HEK293T (cell line): ENCODE results near the gene MOCS1.

ENCODE experiments used
- BHLHE40 ChIP-seq: fragments of 450-650 bp; IDR thresholded peaks from 2 replicates; pipeline ENCODE4 v1.6.1; 2016; ENCODE audit warnings: mild to moderate bottlenecking, moderate library complexity, borderline replicate concordance
- CTBP1 ChIP-seq: fragments of 450-650 bp; IDR thresholded peaks from 2 replicates; pipeline ENCODE4 v1.6.1; 2016; ENCODE audit warnings: borderline replicate concordance
- ELF4 ChIP-seq: fragments of 450-650 bp; IDR thresholded peaks from 2 replicates; pipeline ENCODE4 v1.6.1; 2017; ENCODE audit warnings: antibody characterized with exemption
- FOXK2 ChIP-seq: fragments of 450-650 bp; IDR thresholded peaks from 2 replicates; pipeline ENCODE4 v1.6.1; 2016; ENCODE audit warnings: mild to moderate bottlenecking
- FOXM1 ChIP-seq: fragments of 450-650 bp; IDR thresholded peaks from 2 replicates; pipeline ENCODE4 v1.6.1; 2017; ENCODE audit warnings: mild to moderate bottlenecking, borderline replicate concordance
- PKNOX1 ChIP-seq: fragments of 450-650 bp; IDR thresholded peaks from 2 replicates; pipeline ENCODE4 v1.6.1; 2016
- SP1 ChIP-seq: fragments of 450-650 bp; IDR thresholded peaks from 2 replicates; pipeline ENCODE4 v1.6.1; 2017
- SUZ12 ChIP-seq: fragments of 450-650 bp; IDR thresholded peaks from 2 replicates; pipeline ENCODE4 v1.6.1; 2016; ENCODE audit warnings: mild to moderate bottlenecking
- TARDBP ChIP-seq: fragments of 450-650 bp; IDR thresholded peaks from 2 replicates; pipeline ENCODE4 v1.6.1; 2016
- ZNF384 ChIP-seq: fragments of 450-650 bp; IDR thresholded peaks from 2 replicates; pipeline ENCODE4 v1.6.1; 2016

- TF ChIP-seq FOXK2, result no peak
- no peak for TF ChIP-seq SUZ12
- no peak for TF ChIP-seq CTBP1
- no peak for TF ChIP-seq FOXM1
- no peak for TF ChIP-seq BHLHE40
- no peak for TF ChIP-seq TARDBP
- no peak for TF ChIP-seq PKNOX1
- no peak for TF ChIP-seq ZNF384
- no peak for TF ChIP-seq ELF4
- TF ChIP-seq SP1, result no peak
Measured at GRCh38 chr6:39953076-39953618, 18.9 kb upstream of the MOCS1 start.
